Effector memory CD4-positive, alpha-beta T cell (primary cell): ENCODE results near the gene MFSD11.

Experiments used
- DNase-seq, 3 donors: peaks; one replicate each; pipeline ENCODE4 v3.0.0-alpha.2; 2020
- H3K27ac ChIP-seq: 2 replicates; pipeline ENCODE4 v1.7.0; 2013; ENCODE audit warnings: mild to moderate bottlenecking, low read length, moderate library complexity; ENCODE audit not compliant: insufficient read depth, poor library complexity, severe bottlenecking
- H3K27me3 ChIP-seq: replicated peaks from 2 replicates; pipeline ENCODE4 v1.7.0; 2013; ENCODE audit warnings: mild to moderate bottlenecking, low read length; ENCODE audit not compliant: insufficient read depth, control insufficient read depth, poor library complexity, severe bottlenecking
- H3K36me3 ChIP-seq: 2 replicates; pipeline ENCODE4 v1.7.0; 2013; ENCODE audit warnings: mild to moderate bottlenecking, low read length, moderate library complexity; ENCODE audit not compliant: control insufficient read depth, insufficient read depth
- H3K4me1 ChIP-seq: 2 replicates; pipeline ENCODE4 v1.7.0; 2013; ENCODE audit warnings: low read length, mild to moderate bottlenecking; ENCODE audit not compliant: control insufficient read depth, insufficient read depth, poor library complexity, severe bottlenecking
- H3K4me3 ChIP-seq: 2 replicates; pipeline ENCODE4 v1.7.0; 2013; ENCODE audit warnings: low read length, low read depth, mild to moderate bottlenecking; ENCODE audit not compliant: insufficient read depth, poor library complexity, severe bottlenecking
- H3K9me3 ChIP-seq: 2 replicates; pipeline ENCODE4 v1.7.0; 2013; ENCODE audit warnings: mild to moderate bottlenecking, low read length, moderate library complexity; ENCODE audit not compliant: control insufficient read depth
- total RNA-seq, 3 donors: gene quantifications; one replicate each; lab custom pipeline; 2026; lab: John Stamatoyannopoulos, UW

Gene MFSD11
- 24.5 to 34.8 (median 26.7) reads per million in 3 donors for total RNA-seq

DNA sequence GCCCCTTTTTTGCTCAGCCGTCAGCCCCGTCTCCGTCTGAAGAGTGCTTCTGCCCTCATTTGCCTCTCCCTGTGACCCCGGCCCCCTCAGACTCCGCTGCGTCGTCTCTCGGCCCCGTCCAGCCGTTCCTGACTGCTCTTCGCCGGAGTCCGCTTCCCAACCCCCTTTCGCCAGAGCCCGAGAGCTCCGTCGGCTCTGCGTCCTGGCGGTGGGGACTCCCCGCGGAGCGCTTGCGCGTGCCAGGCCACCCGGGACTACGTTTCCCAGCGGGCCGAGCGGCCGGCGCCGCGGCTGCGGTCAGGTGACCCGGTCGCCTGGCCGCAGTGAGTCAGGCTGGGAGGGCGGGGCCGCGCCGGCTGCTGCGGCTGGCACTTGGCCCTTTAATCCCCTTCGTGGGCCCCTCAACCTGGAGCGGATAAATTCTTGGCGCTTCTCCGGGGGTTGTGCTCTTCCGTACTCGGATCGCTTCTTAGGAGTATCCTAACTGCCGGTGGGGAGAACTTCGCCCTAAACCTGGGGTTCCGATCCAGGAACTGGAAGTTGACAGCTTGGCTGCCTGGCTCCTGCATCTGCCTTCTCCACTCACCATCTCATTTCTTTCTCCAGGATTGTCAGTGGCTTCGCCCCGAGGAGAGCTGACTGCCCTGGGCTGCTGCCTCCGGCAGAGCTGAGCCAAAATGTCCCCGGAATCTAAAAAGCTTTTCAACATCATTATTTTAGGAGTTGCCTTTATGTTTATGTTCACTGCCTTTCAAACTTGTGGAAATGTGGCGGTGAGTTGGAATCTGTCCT is at the start of gene MFSD11:
Gene MFSD11 (plus strand): TSS at position 444 of the 792 bp plus-strand sequence. CDS start 234 bp downstream, at position 678.
- peaks cover 17% of the 10 kb centered on the region for H3K4me1 ChIP-seq
- peak within 1 kb of the TSS; percentile 97 for H3K4me3 ChIP-seq
- DNase-seq: peak; percentile 88 to 90 (median 89)
- peaks cover 37% of the 10 kb centered on the region for H3K36me3 ChIP-seq
- peak within 1 kb of the TSS; percentile 97 for H3K27ac ChIP-seq
- H3K9me3 ChIP-seq: no peaks in the 10 kb centered on the region
- H3K27me3 ChIP-seq: no peaks in the 10 kb centered on the region

DNA sequence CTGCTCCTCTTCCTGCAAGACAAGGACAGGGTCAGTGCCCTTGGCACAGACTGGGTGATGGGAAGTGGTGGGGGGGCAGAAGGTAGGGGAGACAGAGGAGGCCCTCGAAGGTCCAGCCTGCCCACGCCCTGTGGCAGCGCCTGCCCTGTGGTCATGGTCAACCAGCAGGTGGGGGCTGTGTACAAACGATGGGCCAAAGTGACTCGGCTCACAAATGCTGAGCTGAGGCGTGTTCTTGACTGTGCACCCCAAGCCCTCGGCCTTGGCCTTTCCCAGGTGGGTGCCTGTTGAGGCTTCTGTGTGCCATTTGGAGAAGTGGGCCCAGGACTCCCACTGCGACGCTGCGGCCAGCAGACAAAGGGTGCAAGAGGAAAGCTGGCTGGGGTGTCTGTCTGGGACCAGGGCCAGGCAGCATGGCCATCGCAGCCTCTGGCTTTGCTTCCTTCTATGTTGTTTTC is 49.7 kb upstream of the MFSD11 start:
- Histone ChIP-seq H3K4me3 (no peak overlapping the region), H3K9me3 (no peaks in the 10 kb centered on the region), H3K4me1 (no peaks in the 10 kb centered on the region), H3K36me3 (no peaks in the 10 kb centered on the region), H3K27me3 (no peaks in the 10 kb centered on the region), H3K27ac (no peak overlapping the region)
- no peak for DNase-seq

- H3K4me3 ChIP-seq: no peak overlapping the region
- no peaks in the 10 kb centered on the region for H3K9me3 ChIP-seq
- DNase-seq: no peak
- no peaks in the 10 kb centered on the region for H3K27me3 ChIP-seq
- H3K27ac ChIP-seq: no peak overlapping the region
- no peaks in the 10 kb centered on the region for H3K4me1 ChIP-seq
- no peaks in the 10 kb centered on the region for H3K36me3 ChIP-seq
Observed at GRCh38 chr17:76689859-76690258, 48.1 kb upstream of the MFSD11 start.

DNA sequence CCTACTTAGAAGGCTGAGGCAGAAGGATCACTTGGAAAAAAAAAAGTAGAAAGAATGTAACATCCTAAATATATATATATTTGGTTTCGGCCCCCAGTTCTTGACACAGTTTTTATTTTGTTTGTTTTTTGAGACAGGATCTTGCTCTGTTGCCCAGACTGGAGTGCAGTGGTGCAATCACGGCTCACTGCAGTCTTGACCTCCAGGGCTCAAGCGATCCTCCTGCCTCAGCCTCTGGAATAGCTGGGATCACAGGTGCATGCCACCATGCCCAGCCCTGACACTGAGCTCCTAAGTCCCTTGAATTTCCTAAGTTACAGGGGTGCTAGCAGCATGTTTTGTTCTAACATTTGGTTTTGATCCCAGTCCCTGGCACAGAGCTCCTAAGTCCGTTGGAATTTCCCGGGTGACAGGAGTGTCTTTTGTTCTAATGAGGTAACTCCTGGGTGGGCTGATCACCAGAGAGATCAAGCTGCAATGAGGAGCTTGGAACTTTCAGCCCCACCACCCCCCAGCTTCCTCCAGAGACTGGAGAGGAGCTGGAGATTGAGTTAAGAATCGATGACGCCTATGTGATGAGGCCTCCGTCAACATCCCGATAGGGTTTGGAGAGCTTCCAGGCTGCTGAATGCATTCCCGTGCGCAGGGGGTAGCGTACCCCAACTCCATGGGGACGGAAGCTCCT is 47.2 kb upstream of the MFSD11 start:
- Histone ChIP-seq H3K4me1 (no peaks in the 10 kb centered on the region), H3K36me3 (no peaks in the 10 kb centered on the region), H3K27ac (no peak overlapping the region), H3K4me3 (no peak overlapping the region), H3K27me3 (no peaks in the 10 kb centered on the region), H3K9me3 (no peaks in the 10 kb centered on the region)
- DNase-seq: no peak

GRCh38 chr17:76691379-76692191 is 46.3 kb upstream of the MFSD11 start:
- H3K4me3 ChIP-seq: no peak overlapping the region
- H3K4me1 ChIP-seq: no peaks in the 10 kb centered on the region
- H3K9me3 ChIP-seq: no peaks in the 10 kb centered on the region
- H3K36me3 ChIP-seq: no peaks in the 10 kb centered on the region
- no peaks in the 10 kb centered on the region for H3K27me3 ChIP-seq
- no peak overlapping the region for H3K27ac ChIP-seq
- no peak for DNase-seq

- no peaks in the 10 kb centered on the region for H3K36me3 ChIP-seq
- H3K9me3 ChIP-seq: no peaks in the 10 kb centered on the region
- H3K27me3 ChIP-seq: no peaks in the 10 kb centered on the region
- DNase-seq: no peak
- no peaks in the 10 kb centered on the region for H3K4me1 ChIP-seq
- H3K4me3 ChIP-seq: no peak overlapping the region
- H3K27ac ChIP-seq: no peak overlapping the region
Observed at GRCh38 chr17:76695059-76695831, 42.7 kb upstream of the MFSD11 start.

- no peaks in the 10 kb centered on the region for H3K36me3 ChIP-seq
- no peak overlapping the region for H3K27ac ChIP-seq
- no peak for DNase-seq
- no peaks in the 10 kb centered on the region for H3K4me1 ChIP-seq
- no peaks in the 10 kb centered on the region for H3K9me3 ChIP-seq
- no peaks in the 10 kb centered on the region for H3K27me3 ChIP-seq
- no peak overlapping the region for H3K4me3 ChIP-seq
Observed at GRCh38 chr17:76696763-76697701, 40.9 kb upstream of the MFSD11 start.

DNA sequence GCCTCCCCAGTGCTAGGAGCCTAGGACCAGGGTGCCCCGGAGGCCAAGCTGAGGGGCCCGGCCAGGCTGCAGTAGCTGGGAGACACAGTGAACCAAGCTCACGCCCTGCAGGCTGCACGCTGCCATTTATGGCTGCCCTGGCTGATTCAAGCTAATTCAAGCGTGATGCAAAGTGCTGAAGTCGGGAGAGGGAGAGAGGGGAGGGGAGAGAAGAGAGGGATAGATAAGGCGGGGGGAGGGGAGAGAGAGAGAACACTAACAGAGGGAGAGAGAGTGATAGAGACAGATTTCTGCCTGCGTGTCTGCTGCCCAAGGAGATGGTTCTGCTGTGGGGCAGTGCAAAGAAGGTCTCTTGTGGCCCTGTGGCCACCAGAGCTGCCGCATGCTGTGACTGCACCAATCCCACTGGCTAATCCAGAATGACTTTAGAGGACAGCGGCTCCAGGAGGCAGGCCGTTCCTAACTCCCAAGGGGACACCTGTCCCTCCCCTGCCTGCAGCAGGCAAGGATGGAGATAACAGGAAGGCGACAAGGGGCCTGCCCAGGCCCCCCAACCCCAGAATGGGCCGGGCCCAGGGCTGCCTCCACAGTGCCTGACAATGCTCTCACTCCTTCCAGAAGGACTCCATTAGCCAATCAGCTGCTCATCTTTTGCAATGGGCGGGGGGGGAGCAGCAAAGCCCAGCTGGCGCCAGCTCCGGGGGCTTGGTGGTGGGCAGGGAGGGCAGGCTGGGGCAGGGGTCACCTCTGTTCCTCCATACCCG is 40.0 kb upstream of the MFSD11 start:
- DNase-seq: no peak

More for the DNA sequence above, 40.0 kb upstream of the MFSD11 start:
- Histone ChIP-seq H3K9me3 (no peaks in the 10 kb centered on the region), H3K4me3 (no peak overlapping the region), H3K27ac (no peak overlapping the region), H3K4me1 (no peaks in the 10 kb centered on the region), H3K27me3 (no peaks in the 10 kb centered on the region), H3K36me3 (no peaks in the 10 kb centered on the region)
